ENCODE results near the gene TMED10. TPM values are rescaled to one million over a fixed set of nuclear protein-coding genes. Genes with fewer than 3 reads are reported as not detected.
A peak's percentile ranks its signal among the peaks of the same experiment; 100 is the strongest.

TMED10 gene
- total and polyA plus RNA-seq, 4 donors, result 79.5 to 398 (median 274) TPM

DNA sequence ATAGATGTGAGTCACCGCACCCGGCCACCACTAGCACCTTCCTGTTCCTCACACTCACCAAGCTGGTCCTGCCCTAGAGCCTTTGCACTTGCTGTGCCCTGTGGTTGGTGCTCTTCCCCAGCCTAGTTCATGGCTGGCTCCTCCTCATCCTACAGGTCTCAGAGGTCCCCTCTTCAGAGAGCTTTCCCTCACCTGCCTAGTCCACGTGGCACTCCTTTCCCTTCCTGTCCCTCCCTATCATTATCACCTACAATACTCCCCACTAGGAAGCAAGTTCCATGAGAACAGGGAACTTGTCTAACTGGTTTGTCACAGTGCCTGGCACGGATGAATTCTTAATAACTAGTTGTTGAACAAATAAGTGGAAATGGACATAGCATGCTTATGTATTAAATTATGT lies 24.0 kb upstream of the TMED10 start:
- Histone ChIP-seq H3K9ac (ENCODE audit: insufficient read depth in 1 of 2, low read length in 2 of 2) (no peak overlapping the region), H3K36me3 (ENCODE audit: control insufficient read depth in 4 of 4, insufficient read depth in 4 of 4, low read length in 4 of 4) (no peaks in the 10 kb centered on the region), H3K27ac (ENCODE audit: low read depth in 1 of 2, low read length in 1 of 2) (peak overlapping the region in 1 of 2 donors; percentile 79), H3K4me1 (ENCODE audit: control insufficient read depth in 5 of 5, insufficient read depth in 5 of 5, low read length in 5 of 5) (peaks cover 0 to 20% (median 10%) of the 10 kb centered on the region in 5 donors), H3K27me3 (ENCODE audit: control insufficient read depth in 3 of 3, insufficient read depth in 3 of 3, low read length in 2 of 3) (no peaks in the 10 kb centered on the region), H3K9me3 (ENCODE audit: control insufficient read depth in 4 of 4, insufficient read depth in 3 of 4, low read length in 3 of 4) (no peaks in the 10 kb centered on the region), H3K4me3 (no peak overlapping the region)
- no peak for TF ChIP-seq CTCF (IDR thresholded peaks at IDR 0.05; ENCODE audit: control extremely low read depth, extremely low read depth)
- ATAC-seq (ENCODE audit: insufficient read depth, low FRiP score) (peak; percentile 35), DNase-seq (peak; percentile 39 to 80 (median 59))
- 48 to 63% methylated on average over 4 of the region's 4 CpGs for WGBS, 2 donors

GRCh38 chr14:75198291-75198933 lies 22.0 kb upstream of the TMED10 start:
- DNase-seq, result peak; percentile 24 to 61 (median 37)
- no peak overlapping the region for H3K27ac ChIP-seq (ENCODE audit: low read depth in 1 of 2, low read length in 1 of 2)
- H3K4me1 ChIP-seq (ENCODE audit: control insufficient read depth in 5 of 5, insufficient read depth in 5 of 5, low read length in 5 of 5), result peaks cover 0 to 18% (median 10%) of the 10 kb centered on the region in 5 donors

GRCh38 chr14:75197338-75197737 lies 20.9 kb upstream of the TMED10 start:
- peaks cover 0 to 18% (median 10%) of the 10 kb centered on the region in 5 donors for H3K4me1 ChIP-seq (ENCODE audit: control insufficient read depth in 5 of 5, insufficient read depth in 5 of 5, low read length in 5 of 5)
- no peak for ATAC-seq (ENCODE audit: insufficient read depth, low FRiP score)
- H3K4me3 ChIP-seq, result no peak overlapping the region
- no peaks in the 10 kb centered on the region for H3K36me3 ChIP-seq (ENCODE audit: control insufficient read depth in 4 of 4, insufficient read depth in 4 of 4, low read length in 4 of 4)
- H3K27me3 ChIP-seq (ENCODE audit: control insufficient read depth in 3 of 3, insufficient read depth in 3 of 3, low read length in 2 of 3), result peaks cover 0 to 3% (median 0%) of the 10 kb centered on the region in 3 donors
- no peak for DNase-seq
- TF ChIP-seq CTCF (IDR thresholded peaks at IDR 0.05; ENCODE audit: control extremely low read depth, extremely low read depth), result no peak
- no peak overlapping the region for H3K27ac ChIP-seq (ENCODE audit: low read depth in 1 of 2, low read length in 1 of 2)
- 90 to 96% methylated on average over 4 of the region's 4 CpGs for WGBS, 2 donors
- H3K9me3 ChIP-seq (ENCODE audit: control insufficient read depth in 4 of 4, insufficient read depth in 3 of 4, low read length in 3 of 4), result no peaks in the 10 kb centered on the region
- no peak overlapping the region for H3K9ac ChIP-seq (ENCODE audit: insufficient read depth in 1 of 2, low read length in 2 of 2)

More at GRCh38 chr14:75198291-75198933, 22.0 kb upstream of the TMED10 start:
- 52 to 59% methylated on average over 11 of the region's 11 CpGs for WGBS, 2 donors
- Histone ChIP-seq H3K36me3 (ENCODE audit: control insufficient read depth in 4 of 4, insufficient read depth in 4 of 4, low read length in 4 of 4) (no peaks in the 10 kb centered on the region), H3K9me3 (ENCODE audit: control insufficient read depth in 4 of 4, insufficient read depth in 3 of 4, low read length in 3 of 4) (no peaks in the 10 kb centered on the region), H3K4me3 (no peak overlapping the region), H3K9ac (ENCODE audit: insufficient read depth in 1 of 2, low read length in 2 of 2) (no peak overlapping the region), H3K27me3 (ENCODE audit: control insufficient read depth in 3 of 3, insufficient read depth in 3 of 3, low read length in 2 of 3) (peaks cover 0 to 3% (median 0%) of the 10 kb centered on the region in 3 donors)
- TF ChIP-seq CTCF (IDR thresholded peaks at IDR 0.05; ENCODE audit: control extremely low read depth, extremely low read depth), result no peak
- ATAC-seq (ENCODE audit: insufficient read depth, low FRiP score), result no peak
